GM15510 (cell line): ENCODE data around the gene ZNF236.

ENCODE experiments used
- POLR2A ChIP-seq: IDR thresholded peaks from 3 replicates; pipeline ENCODE4 v1.6.1; 2011; ENCODE audit warnings: borderline replicate concordance; ENCODE audit not compliant: insufficient read length; ENCODE audit errors: extremely low read depth

ZNF236 gene

GRCh38 chr18:76988827-76989646 lies 166.7 kb downstream of the ZNF236 start:
- TF ChIP-seq POLR2A = no peak

DNA sequence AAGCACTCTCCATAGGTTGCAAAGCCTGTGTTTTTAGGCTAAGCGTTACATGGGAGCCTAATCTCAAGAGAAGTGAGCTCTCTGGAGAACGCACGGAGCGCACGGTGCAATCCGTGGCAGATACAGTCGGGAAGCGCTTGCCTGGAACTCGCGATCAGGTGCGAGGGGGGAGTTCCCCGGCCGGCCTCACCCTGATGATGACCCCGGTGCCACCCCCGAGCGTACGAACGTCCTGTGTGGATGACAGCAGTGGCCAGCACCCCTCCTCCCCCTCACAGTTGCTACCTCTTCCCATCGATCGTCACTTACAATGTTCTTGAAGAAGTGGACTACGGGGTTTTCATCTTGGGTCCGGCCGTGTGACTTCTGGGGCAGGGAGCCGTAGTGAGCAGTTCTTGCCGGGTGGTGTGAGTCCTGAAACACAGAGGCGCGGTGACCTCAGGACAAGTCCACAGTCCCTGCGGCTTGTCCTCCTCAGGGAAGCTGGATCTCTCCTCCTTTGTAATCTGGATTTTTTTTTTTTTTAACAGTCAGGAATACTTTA lies 167.4 kb downstream of the ZNF236 start:
- TF ChIP-seq POLR2A = no peak

DNA sequence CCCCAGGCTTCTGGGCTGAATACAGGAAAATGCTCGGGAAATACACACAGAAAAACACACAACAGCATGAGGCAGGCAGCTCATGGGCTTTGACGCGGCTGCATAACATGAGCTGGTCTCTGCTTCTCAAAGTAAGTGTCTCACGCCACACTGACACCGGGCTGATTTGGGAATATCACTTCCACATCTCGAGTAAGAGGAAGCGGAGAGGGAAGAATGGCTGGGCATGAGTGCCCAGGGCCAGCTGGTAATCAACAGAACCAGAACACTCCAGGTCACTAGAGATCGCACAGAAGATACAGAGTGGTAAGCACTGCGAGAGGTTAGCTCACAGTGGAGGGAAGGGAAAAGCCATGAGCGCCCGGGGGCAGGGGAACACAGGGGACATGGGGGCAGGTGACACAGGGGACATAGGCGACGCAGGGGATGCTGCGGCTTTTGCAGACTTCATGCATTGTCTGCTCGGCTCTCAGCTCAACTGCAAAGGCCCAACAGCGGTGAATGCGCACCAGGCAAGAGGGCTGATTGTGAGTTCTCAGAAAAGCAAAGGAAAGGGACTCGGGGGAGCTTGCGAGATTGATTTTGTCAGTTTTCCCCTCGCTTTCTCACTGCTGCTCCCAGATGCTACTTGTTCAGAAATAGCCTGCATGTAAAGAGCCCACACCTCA lies 168.8 kb downstream of the ZNF236 start:
- TF ChIP-seq POLR2A = no peak

DNA sequence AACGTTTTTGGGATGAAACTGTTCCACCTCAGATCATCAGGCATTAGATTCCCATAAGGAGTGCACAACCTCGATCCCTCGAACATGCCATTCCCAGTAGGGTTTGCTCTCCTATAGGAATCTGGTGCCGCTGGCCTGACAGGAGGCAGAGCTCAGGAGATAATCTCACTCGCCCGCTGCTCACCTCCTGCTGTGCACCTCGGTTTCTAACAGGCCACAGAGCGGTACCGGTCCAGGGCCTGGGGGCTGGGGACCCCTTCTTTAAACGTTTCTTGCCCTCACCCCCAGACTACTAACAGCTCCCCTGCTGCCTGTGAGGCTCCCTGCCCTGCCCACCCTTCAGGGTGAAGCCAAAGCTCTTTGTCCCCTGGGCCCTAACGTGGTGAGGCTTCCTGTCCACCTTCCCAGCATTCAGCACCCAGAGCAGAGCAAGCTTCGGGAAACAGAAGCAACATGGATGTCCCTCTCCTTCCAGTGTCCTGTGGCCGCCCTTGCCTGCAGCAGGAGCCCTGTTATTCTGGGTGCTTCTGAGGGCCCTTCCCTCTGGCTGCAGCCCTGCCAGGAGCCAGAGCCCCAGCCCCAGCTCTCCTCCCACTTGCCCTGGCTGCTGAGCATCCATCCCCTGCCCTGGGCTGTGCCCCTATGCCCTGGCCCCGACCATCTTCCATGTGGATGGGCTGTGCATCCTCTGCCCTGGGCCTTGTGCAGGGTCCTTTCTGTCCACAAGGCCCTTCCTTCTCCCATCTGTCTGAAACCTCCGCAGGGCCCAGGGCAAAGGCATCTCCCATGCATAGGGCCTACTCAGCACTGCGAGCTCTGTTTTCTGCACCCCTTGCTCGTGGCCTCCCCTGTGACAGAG lies 170.1 kb downstream of the ZNF236 start:
- TF ChIP-seq POLR2A = no peak

DNA sequence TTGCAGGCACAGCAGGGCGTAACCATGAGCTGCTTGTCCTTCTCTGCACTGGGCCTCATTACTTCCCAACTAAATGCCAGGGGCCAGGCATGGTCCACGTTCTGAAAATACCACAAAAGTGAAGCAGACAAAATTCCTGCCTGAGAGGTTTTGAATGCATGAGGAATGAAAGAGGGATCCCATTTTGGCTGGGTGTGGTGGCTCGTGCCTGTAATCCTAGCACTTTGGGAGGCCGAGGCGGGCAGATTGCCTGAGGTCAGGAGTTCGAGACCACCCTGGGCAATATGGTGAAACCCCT lies 170.7 kb downstream of the ZNF236 start:
- no peak for TF ChIP-seq POLR2A

GRCh38 chr18:76993573-76993972 lies 171.2 kb downstream of the ZNF236 start:
- TF ChIP-seq POLR2A = no peak

- TF ChIP-seq POLR2A = no peak
Measured at GRCh38 chr18:76994086-76994654, 171.8 kb downstream of the ZNF236 start.

- no peak for TF ChIP-seq POLR2A
Measured at GRCh38 chr18:76995896-76996295, 173.5 kb downstream of the ZNF236 start.

GRCh38 chr18:76996429-76996828 lies 174.1 kb downstream of the ZNF236 start:
- TF ChIP-seq POLR2A = no peak

DNA sequence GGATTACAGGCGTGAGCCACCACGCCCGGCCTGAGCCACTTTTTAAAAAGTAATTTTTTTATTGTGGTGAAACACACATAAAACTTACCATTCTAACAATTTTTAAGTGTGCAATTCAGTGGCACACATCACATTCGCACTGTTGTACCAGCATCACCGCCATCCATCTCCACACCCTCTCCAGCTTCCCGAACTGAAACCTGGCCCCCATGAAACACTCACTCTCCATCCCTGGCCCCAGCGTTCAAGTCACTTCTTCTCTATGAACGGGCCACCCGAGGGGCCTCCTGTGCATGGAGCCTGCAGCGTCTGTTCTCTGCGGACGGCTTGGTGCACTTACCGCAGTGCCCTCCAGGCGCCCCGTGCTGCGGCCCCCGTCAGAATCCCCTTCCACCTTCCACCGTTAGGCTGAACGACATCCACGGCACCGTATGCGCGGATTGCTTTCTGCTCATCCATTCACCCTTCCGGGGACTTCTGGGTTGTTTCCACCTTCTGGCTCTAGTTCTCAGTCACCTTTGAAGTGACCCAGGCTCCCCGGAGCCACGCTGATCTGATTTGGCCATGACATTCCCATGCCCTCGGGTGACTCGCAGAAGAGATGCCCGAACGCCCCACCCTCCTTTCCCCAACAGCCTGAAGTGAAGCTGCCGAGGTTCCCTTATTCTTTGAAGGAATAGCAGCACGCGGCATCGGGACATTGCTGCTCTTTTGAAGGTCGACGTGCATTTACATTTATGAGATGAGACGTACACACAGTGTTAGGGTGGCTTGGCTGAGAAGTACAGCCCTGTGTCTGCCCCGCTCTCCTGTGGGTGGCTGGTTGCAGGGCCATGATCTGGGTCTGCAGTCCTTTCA lies 175.8 kb downstream of the ZNF236 start:
- no peak for TF ChIP-seq POLR2A

DNA sequence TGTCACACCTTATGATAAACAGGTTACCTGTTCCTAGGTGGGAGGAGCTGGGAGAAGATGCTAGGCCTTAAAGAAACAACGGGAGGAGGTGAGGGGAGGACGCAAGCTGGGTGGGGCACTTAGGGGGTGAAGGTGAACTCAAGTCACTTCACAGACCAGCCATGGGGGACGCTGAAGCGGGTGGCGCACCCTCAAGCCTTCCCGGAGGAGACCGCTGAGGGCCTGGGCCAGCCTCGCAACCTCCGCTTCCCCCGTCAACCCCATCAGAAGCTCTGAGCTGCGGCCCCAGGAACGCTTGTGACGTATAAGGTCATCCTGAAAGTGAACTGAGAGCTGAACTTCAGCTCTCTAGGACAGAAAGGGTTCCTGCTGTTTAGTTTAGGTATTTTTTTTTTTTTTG lies 176.7 kb downstream of the ZNF236 start:
- TF ChIP-seq POLR2A = no peak

DNA sequence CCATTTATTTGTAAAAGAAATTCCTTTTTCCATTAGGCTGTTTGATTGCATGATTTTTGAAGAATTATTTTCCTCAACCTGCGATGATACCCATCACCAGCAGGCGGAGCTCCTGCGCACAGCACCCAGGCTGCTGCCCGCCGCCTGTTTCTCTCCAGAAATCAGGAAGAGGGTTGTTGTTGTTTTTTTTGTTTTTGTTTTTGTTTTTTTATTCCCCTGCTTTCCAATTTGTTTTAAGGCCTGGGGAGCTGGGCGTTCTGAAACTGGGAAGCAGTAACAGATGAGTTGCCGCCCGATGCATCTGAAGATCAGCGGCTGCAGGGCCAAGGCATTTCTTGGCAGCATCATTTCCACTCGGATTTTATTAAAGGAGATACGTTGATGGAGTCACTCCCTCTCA lies 178.2 kb downstream of the ZNF236 start:
- TF ChIP-seq POLR2A = no peak

GRCh38 chr18:77001041-77001440 lies 178.7 kb downstream of the ZNF236 start:
- no peak for TF ChIP-seq POLR2A

DNA sequence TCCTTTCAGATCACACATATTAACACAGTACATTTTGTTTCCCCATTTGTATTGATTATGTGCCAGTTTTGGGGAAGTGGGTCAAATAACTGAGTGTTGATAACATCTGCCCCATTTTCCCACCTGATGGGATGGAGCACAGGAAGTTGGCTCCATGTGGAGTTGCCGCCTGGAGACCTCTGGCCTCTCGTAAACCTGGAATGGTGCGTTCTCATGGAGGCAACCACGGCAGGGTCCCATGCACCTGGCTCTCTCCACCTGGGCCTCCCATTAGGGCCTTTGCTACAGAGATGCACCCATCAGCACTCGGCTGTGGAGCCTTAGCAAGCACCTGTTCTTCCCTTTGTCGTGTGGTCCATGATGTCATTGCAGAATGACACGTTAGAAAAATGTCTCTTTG lies 179.6 kb downstream of the ZNF236 start:
- no peak for TF ChIP-seq POLR2A
